GM18858 (cell line): ENCODE data around the gene KLHL29.

ENCODE experiments used
- ATAC-seq: cut with Tn5 transposase; IDR thresholded peaks from one replicate; pipeline ENCODE4 v1.9.1; 2021; ENCODE audit not compliant: unreplicated experiment

Gene KLHL29

GRCh38 chr2:23586741-23587306 lies 201.8 kb downstream of the KLHL29 start:
- no peak for ATAC-seq

GRCh38 chr2:23587341-23587880 lies 202.4 kb downstream of the KLHL29 start:
- no peak for ATAC-seq

DNA sequence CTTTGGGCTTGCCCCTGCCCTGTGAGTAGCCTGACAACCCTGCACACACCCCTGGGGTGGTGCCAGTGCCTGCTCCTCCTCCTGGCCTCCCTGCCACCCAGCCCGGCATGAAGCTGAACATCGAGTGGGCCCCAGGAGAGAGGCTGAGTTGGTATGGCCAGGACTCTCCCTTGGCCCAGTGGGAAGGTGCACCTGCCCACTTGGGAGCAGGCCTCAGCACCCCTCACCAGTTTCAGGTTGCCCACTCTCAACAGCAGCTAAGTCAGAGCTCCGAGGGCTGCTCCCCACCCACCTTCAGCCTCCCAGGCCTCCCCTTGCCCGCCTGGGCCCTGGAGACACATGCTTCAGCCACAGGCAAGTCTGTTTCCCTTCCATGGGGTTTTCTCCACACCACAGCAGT lies 203.1 kb downstream of the KLHL29 start:
- ATAC-seq: no peak

GRCh38 chr2:23588508-23589201 lies 203.7 kb downstream of the KLHL29 start:
- no peak for ATAC-seq

- no peak for ATAC-seq
These were observed 204.3 kb downstream of the KLHL29 start for GRCh38 chr2:23589220-23589647.

- no peak for ATAC-seq
These were observed 204.8 kb downstream of the KLHL29 start for GRCh38 chr2:23589739-23590138.

DNA sequence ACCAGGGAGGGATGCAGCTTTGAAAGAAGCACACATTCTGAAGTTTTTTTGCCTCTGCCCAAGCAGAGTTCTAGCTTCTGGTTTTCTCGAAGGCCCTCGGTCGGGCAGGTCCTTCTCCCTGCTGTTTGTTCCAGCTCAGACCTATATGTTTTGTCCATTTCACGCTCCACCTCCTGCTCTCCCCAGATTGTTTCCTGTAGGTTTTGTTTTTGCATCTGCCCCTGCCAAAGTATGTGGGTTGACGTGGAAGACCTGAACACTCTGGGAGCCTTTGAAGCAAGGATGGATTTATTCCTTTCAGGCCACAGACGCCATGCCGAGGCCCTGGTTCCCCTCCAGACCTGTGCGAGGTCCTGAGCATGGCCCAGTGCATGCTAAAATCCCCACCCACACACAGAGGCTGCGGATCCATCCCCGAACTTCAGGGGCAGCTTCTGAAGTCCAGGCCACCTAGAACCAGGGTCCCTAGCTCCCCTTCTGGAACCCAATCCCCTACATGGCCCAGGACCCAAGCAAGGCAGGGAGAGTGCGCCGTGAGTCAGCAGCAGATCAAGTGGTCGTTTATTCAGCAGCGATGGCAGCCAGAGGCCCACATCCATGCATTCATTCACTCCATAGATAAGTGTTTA lies 205.4 kb downstream of the KLHL29 start:
- no peak for ATAC-seq

DNA sequence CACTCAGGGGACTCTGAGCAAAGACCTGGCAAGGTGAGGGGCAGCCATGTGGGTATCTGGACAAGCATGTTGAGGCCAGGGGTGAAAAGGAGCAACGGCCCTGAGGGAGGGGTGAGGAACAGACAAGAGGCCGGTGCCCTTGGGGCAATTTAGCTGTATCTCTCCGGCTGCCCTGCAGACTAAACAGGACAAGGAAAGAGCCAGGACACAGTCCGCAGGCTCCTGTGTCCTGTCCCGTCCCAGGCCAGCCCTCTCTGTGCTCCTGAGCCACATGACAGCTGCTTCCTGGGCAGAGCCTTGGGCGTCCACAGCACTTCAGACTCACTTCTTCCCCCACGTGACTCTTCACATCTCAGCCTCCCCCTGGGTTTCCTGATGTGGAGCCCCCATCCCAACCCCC lies 206.1 kb downstream of the KLHL29 start:
- ATAC-seq: no peak

- ATAC-seq: no peak
These were observed 207.2 kb downstream of the KLHL29 start for GRCh38 chr2:23592061-23592685.

GRCh38 chr2:23592898-23593751 lies 208.1 kb downstream of the KLHL29 start:
- ATAC-seq: no peak

- ATAC-seq: no peak
These were observed 208.9 kb downstream of the KLHL29 start for GRCh38 chr2:23593752-23594459.

DNA sequence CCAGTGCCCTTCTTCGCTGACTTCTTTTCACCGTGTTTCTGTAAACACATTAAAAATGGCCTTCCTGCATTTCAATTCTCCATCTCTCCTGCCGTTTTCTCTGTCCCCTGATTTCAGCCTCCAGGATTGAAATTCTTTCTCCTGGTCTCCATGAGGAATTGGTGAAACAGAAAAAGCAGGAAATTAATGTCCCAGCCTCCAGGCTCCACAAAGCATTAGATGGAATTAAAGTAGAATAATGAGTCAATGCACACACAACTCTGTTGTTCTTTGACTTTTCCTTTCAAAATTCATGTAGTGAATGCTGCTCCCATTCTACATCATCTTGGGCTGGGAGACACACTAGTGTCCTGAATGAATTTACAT lies 209.5 kb downstream of the KLHL29 start:
- ATAC-seq: no peak

DNA sequence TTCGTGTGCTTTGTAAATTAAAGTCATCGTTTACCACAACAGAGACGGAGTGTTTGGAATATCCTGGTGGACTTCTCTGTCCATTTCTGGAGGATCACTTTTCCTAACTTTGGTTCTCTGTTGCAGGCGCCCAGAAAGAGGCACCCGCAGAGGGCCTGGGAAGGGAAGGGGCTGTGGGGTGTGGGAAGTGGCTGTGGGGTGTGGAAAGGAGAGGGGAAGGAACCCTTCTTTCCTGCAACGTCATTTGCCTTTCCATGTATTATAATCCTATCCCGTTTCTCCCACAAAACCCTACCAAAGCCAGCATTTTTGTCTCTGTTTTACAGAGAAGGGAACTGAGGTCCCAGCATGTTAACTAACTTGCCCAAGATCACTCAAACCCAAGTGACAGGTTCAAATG lies 210.0 kb downstream of the KLHL29 start:
- no peak for ATAC-seq

DNA sequence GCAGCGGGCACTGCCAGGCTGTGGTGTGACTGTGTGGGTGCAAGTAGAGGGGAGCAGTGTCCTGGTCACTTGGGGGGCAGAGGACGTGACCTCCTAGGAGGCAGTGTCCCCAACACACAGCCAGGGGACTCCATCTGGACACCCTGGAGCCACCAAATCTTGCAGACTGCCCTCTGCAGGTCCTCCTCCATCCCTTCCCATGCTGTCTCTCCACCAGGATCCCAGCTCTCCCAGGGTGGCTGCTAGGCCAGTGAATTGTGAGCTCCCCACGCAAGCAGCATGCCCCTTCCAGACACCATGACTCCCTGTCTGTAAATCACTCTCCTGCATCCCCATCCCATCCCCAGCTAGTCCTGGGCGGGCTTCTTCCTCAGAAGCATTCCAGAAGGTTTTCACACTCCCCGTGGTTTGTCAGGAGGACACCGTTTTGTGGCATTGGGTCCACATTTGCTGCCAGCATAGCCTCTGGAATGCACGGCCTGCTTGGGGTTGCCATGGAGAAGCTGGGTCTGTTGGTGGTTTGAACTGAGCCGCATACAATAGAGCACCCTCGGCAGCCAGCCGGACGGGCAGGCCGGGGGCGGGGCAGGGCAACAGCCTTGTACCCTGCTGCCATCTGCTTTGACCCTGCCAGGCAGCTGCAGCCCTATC lies 210.7 kb downstream of the KLHL29 start:
- ATAC-seq: no peak

- ATAC-seq: no peak
These were observed 211.4 kb downstream of the KLHL29 start for GRCh38 chr2:23596316-23596885.

DNA sequence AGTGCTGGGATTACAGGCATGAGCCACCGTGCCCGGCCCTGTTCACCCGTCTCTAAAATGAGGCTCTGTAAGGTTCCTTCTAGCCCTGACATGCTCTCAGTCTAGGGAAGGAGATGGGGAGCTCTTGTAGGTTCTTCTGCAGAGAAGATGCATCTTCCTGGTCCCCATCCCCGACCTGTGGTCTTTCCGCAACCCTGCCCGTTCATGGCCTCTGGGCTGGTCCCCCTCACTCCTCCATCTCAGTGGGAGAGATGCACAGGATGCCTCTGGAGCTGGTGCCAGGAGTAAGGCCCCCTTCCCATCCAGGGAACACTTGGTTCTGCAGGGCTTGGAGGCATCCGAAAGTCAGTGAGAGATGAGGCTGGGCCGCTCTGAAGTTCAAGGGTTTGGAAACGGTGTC lies 212.7 kb downstream of the KLHL29 start:
- no peak for ATAC-seq

DNA sequence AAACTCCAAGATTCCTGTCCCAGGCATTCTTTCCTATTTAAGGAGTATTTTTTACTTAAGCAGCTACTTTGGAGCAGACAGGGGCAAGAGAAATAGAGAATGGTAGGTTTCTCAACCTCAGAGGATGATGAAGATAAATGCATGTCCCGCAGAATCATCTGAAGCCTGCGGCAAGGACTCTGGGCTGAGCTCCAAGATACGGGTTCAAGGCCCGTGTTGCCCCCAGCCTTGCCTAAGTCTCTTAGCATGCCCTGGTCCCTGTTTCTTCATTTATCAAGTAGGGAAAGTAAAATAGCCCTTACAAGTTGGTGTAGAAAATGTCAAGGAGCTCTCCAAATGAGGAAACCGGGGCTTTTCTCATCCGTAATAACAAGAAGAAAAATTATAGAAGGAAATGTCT lies 214.0 kb downstream of the KLHL29 start:
- no peak for ATAC-seq

DNA sequence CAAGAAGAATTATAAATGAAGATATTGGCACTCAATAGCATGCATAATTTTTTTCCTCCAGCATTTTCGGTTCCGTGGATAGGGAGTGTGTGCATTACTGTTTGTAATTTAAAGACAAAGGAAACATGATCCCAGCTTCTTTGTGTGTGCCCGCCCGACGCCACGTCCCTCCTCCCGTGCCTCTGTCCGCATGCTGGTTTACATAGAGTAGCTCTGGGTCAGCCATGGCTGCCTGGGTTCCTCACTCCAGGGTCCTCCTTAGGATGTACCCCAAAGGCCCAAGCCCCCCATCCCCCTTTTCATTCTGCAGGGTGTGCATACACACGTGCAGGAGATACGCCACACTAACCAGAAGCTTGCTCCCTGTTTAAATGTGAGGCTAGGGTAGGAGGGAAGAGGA lies 214.7 kb downstream of the KLHL29 start:
- ATAC-seq: no peak

DNA sequence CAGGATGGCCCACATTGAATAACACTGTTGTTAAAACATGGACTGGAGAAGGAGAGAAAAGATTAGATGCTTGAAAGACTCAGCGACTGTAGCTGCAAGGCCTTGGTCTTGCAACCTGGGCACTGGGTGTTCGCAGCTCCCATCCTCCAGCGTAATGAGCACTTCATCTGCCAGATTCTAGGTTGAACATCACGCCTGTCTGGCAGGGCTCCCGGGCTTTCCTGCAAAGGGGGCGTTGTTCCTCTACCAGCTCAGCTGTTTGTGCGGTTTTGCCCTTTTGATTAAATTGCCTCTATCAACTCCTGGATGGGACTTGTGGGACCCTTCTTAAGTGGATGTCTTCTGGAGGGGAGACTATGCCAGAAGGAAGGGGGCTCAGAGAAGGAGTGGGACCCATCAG lies 215.4 kb downstream of the KLHL29 start:
- no peak for ATAC-seq
